ENCODE results near the gene TXNRD1. TPM values are rescaled to one million over a fixed set of nuclear protein-coding genes. Genes with fewer than 3 reads are reported as not detected.

TXNRD1 gene
- total RNA-seq, 4 donors from 2014 or later: 243 to 594 (median 299) TPM

GRCh38 chr12:104354167-104354867 is 138.7 kb downstream of the TXNRD1 start:
- H3K4me3 ChIP-seq: no peak overlapping the region
- no peak overlapping the region for H3K27ac ChIP-seq (replicated peaks in 1 of 4)
- no peaks in the 10 kb centered on the region for H3K4me1 ChIP-seq
- WGBS: 84% methylated on average over 6 of the region's 6 CpGs
- H3K9me3 ChIP-seq: no peaks in the 10 kb centered on the region
- no peak for DNase-seq (ENCODE audit: extremely low spot score)
- H3K36me3 ChIP-seq: peaks cover 6 to 58% (median 43%) of the 10 kb centered on the region in 4 donors
- TF ChIP-seq CTCF (IDR thresholded peaks at IDR 0.05) (no peak), POLR2A (IDR thresholded peaks at IDR 0.05; ENCODE audit: low read depth) (no peak), POLR2AphosphoS5 (IDR thresholded peaks at IDR 0.05) (peak in 1 of 2 donors; percentile 15), EP300 (IDR thresholded peaks at IDR 0.05) (no peak)
- intact Hi-C loops (cut with DNase I): no loop called here
- no peaks in the 10 kb centered on the region for H3K27me3 ChIP-seq

- no peaks in the 10 kb centered on the region for H3K4me1 ChIP-seq
- H3K36me3 ChIP-seq: peaks cover 6 to 51% (median 36%) of the 10 kb centered on the region in 4 donors
- no peak for DNase-seq (ENCODE audit: extremely low spot score)
- TF ChIP-seq POLR2AphosphoS5 (IDR thresholded peaks at IDR 0.05) (peak in 1 of 2 donors; percentile 14), CTCF (IDR thresholded peaks at IDR 0.05) (no peak)
- intact Hi-C loops (cut with DNase I): loop anchor here (5.0 kb wide), 1 partner anchor 63 kb away; no protein-coding TSS in a partner anchor
- H3K4me3 ChIP-seq: no peak overlapping the region
- no peak overlapping the region for H3K27ac ChIP-seq (replicated peaks in 1 of 4)
- WGBS: 87% methylated on average over 7 of the region's 7 CpGs
- no peaks in the 10 kb centered on the region for H3K27me3 ChIP-seq
- H3K9me3 ChIP-seq: peaks cover 0 to under 1% (median 0%) of the 10 kb centered on the region in 4 donors
Measured at GRCh38 chr12:104354868-104355570, 139.4 kb downstream of the TXNRD1 start.

- TF ChIP-seq EP300 (IDR thresholded peaks at IDR 0.05) (no peak), POLR2A (IDR thresholded peaks at IDR 0.05; ENCODE audit: low read depth) (no peak), POLR2AphosphoS5 (IDR thresholded peaks at IDR 0.05) (peak; percentile 14 to 31)
- no peak overlapping the region for H3K27ac ChIP-seq (replicated peaks in 1 of 4)
- peaks cover 5 to 45% (median 31%) of the 10 kb centered on the region in 4 donors for H3K36me3 ChIP-seq
- peaks cover 0 to 5% (median 0%) of the 10 kb centered on the region in 4 donors for H3K9me3 ChIP-seq
- H3K4me3 ChIP-seq: no peak overlapping the region
- WGBS: 95% methylated on average over 3 of the region's 3 CpGs
- intact Hi-C loops (cut with DNase I): loop anchor here (5.0 kb wide), 1 partner anchor 63 kb away; no protein-coding TSS in a partner anchor
- H3K27me3 ChIP-seq: no peaks in the 10 kb centered on the region
- no peaks in the 10 kb centered on the region for H3K4me1 ChIP-seq
- no peak for DNase-seq (ENCODE audit: extremely low spot score)
Measured at GRCh38 chr12:104355630-104356029, 140.1 kb downstream of the TXNRD1 start.

- peaks cover 0 to 37% (median 23%) of the 10 kb centered on the region in 4 donors for H3K36me3 ChIP-seq
- TF ChIP-seq POLR2A (IDR thresholded peaks at IDR 0.05; ENCODE audit: low read depth) (no peak), EP300 (IDR thresholded peaks at IDR 0.05) (no peak), CTCF (IDR thresholded peaks at IDR 0.05) (no peak), POLR2AphosphoS5 (IDR thresholded peaks at IDR 0.05) (peak in 1 of 2 donors; percentile 23)
- 83% methylated on average over 17 of the region's 17 CpGs for WGBS
- peaks cover 0 to 5% (median 0%) of the 10 kb centered on the region in 4 donors for H3K9me3 ChIP-seq
- DNase-seq (ENCODE audit: extremely low spot score): peak; percentile 70
- intact Hi-C loops (cut with DNase I): loop anchor here (5.0 kb wide), 1 partner anchor 64 kb away; no protein-coding TSS in a partner anchor
- H3K27me3 ChIP-seq: no peaks in the 10 kb centered on the region
- no peaks in the 10 kb centered on the region for H3K4me1 ChIP-seq
- no peak overlapping the region for H3K27ac ChIP-seq (replicated peaks in 1 of 4)
- H3K4me3 ChIP-seq: no peak overlapping the region
Measured at GRCh38 chr12:104356231-104357115, 140.9 kb downstream of the TXNRD1 start.

Measured in esophagus muscularis mucosa (tissue), 4 donors.